GM20431 (cell line): Measurements from ENCODE around the gene TMEM198.

ENCODE experiments used
- in situ Hi-C: fragments of 300-500 bp; cut with MseI, MboI; formaldehyde crosslinking; loops from one replicate; pipeline ENCODE4 v1.15.0; 2020; ENCODE audit warnings: low sequenced_read_pairs; ENCODE audit not compliant: unreplicated experiment

TMEM198 gene

DNA sequence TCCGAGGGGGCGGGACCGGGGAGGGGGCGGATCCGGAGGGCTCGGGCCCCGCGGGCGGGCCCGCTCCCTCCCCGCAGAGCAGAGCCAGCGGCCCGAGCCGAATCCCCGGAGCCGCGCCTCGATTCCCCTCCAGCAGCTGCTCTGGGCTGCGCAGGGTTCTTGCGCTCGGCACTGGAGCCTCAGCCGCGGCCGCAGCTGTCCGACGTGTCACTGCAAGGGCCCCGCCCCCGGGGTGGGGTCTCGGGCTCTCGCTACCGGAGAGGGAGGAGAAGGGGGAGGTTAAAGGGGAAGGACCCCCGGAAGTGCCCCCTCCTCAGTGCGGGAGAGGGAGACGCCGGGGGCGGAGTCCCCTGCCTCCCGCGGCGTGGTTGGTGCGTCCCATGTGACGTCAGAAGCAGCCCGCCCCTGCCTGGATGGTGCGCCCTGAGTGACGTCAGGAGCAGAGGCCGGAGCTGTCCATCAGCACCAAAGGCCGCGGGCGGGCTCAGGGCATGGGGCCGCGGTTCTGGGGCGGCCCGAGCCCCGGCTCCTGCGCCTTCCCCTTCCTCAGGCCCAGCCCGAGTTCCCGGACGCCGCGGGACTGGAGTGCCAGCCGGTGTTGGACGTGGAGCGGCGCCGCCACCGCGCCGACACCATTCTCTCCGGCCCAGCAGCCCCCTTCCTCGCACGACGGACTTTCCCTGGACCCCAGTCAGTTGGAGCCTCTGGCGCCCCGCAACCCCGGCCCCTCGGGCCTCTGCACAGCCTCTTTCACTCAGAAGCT lies at the start of gene TMEM198, which contains the start of gene CHPF:
Gene TMEM198 (plus strand): TSS at position 433 of the 763 bp plus-strand sequence. CDS start 700 bp downstream, outside the sequence.
Gene CHPF (minus strand): TSS at position 214 of the 763 bp plus-strand sequence. CDS start 271 bp downstream, outside the sequence.
- in situ Hi-C loops = no loop called here

DNA sequence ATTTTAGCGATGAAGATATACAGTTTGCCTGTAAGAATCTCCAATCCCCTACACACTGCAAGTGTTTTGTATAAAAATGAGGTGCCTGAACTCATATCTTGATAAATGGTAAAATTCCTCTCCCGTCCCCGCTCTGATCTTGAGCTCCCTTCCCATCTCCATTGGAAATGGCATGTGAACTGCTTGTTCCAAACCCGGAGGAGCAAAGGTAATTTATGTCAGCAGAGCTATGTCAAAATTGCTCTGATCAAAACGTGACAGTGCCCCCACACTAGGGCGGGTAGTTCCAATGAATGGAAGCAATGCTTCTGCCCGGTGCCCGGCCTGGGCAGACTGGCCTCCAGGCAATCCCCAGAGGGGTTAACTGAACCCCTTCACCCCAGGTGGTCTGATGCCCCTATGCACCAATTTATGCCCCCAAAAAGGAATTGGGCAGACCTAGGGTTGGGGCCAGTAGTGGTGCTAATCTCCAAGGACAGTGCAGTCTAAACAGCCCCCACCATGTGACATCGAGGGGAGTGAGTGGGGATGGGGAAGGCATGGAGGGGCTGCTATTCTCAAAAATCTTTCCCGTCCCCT lies 48.8 kb upstream of the TMEM198 start:
- in situ Hi-C loops = no loop called here

GRCh38 chr2:219495531-219496122 lies 48.2 kb upstream of the TMEM198 start:
- in situ Hi-C loops = no loop called here

- in situ Hi-C loops = no loop called here
These were observed 47.5 kb upstream of the TMEM198 start for GRCh38 chr2:219496247-219496824.

DNA sequence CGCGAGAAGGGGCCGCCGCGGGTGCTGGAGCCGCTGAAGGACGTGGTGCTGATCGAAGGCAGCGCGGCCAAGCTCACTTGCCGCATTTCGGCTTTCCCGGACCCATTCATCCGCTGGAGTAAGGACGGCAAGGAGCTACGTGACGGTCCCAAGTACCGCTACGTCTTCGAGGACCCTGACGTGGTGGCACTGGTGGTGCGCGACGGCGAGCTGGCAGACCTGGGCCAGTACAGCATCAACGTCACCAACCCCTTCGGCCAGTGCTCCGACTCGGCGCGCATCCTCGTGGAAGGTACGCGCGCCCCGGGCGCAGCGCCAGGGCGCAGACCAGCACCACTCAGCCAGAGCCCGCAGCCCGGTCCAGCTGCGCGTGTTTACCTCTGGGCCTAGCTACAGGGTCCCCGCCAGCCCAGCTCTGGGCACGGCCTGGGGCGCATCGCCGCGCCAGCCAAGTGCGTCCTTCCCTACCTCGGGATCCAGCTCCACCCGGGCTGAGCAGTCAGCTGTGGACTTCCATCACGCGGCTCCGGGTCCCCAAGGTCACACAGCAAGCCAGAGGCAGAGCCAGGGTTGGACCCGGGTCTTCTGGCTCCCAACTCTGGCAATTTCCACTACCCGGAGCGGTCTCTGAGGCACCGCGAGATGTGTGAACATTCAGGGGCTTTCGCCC lies 46.9 kb upstream of the TMEM198 start:
- in situ Hi-C loops = no loop called here

DNA sequence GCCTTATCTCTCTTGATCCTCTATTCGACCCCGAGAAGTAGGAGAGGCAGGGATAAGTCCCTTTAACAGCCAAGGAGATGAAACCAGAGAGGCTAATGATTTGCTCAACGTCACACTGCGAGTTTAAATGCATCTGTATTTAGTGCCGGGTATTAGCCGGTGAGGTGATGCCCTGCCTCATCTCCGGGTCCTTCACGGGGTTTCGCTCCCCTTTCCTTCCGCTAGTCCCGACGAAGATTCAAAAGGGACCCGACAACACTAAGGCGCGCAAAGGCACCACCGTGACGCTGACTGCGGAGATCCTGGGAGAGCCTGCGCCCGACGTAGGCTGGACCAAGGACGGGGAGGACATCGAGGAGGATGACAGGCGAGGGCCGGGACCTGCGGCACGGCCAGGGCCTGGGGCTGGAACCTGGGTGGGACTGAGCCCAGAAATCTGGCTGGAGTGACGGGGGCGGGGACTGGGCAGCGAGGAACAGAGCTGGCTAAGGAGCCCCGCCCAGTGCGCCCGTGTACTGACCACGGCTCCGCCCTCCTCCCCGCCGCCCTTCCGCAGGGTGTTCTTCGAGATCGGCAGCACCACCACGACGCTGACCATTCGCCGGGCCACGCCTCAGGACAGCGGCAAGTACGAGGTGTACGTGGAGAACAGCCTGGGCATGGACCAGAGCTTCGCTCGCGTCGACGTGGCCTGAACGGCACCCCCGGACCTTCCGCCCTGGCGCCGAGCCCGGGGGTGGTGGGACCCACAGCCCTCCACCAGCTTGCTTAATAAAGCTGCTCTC lies 46.1 kb upstream of the TMEM198 start:
- in situ Hi-C loops = no loop called here

DNA sequence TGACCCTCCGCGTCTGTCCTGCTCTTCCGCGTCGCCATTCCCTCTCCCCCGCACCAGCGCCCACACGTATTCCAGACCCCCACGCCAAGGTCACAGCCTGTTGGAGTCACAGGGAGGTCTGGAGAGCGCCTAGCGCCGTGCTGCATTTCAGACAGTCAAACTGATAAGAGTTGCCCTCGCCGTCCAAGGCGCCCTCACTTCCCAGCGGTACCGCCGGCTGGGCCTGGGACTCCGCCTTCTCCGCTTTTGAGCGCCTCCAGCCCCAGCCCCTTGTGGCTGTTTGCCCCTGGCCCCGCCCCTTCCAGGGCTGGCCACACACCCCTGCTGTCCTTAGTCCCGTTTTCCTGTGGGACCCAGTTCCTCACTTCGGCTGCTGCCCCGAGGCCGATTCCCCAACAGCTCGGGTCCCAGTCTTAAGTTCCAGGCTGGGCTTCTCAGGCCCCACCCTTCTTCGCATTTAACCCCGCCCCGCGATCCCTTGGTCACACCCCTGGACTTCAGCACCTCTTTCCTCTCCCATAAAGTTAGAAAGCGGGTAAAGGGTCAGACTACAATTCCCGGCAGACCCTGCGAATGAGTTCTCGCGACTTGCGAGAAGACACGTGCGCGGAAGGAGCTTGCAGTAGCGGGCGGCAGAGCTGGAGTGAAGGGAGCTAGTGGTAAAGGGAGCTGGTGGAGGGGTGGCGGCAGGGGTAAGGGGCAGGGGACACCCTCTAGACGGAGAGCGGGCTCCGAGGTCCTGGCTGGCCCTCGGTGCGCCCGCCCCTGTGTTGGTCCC lies 45.4 kb upstream of the TMEM198 start, which contains the start of gene GMPPA:
Gene GMPPA (plus strand): TSS at position 612 of the 778 bp plus-strand sequence. CDS start 1,085 bp downstream, outside the sequence.
- in situ Hi-C loops = no loop called here

- in situ Hi-C loops = no loop called here
These were observed 44.8 kb upstream of the TMEM198 start for GRCh38 chr2:219499058-219499307.

DNA sequence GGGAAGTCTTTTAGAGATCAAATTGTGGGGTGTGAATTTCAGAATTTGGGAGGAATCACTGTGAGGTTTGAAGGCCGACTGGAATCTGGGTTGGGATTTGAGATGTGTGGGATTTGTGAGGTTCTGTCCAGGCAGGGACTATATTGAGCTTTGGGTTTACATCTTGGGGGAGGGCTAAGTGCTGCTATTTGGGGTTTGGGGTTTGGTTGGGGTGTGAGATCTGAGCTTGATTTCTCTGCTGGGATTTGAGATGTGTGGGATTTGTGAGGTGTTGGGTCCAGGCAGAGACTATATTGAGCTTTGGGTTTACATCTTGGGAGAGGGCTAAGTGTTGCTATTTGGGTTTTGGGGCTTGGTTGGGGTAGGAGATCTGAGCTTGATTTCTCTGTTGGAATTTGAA lies 44.3 kb upstream of the TMEM198 start:
- in situ Hi-C loops = no loop called here

- in situ Hi-C loops = no loop called here
These were observed 43.7 kb upstream of the TMEM198 start for GRCh38 chr2:219500135-219500534.

GRCh38 chr2:219501849-219502248 lies 42.0 kb upstream of the TMEM198 start:
- in situ Hi-C loops = no loop called here

DNA sequence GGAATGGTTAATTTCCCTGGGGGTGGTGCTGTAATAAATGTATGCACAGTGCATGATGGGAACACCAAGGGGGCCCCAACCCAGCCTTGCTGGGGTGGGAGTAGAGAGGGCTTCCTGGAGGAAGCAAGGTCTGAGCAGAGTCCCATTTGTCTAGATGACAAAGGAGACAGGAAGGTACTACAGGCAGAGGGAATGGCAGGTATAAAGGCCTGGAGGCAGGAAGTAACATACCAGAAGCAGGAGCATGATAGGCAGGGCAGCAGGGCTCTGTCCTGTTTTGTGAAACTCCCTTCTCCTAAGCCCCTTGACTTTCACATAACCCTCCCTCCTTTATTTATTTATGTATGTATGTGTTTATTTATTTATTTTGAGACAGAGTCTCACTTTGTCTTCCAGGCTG lies 41.2 kb upstream of the TMEM198 start:
- in situ Hi-C loops = no loop called here

GRCh38 chr2:219505585-219505984 lies 38.2 kb upstream of the TMEM198 start:
- in situ Hi-C loops = no loop called here

GRCh38 chr2:219506153-219506801 lies 37.6 kb upstream of the TMEM198 start:
- in situ Hi-C loops = no loop called here

DNA sequence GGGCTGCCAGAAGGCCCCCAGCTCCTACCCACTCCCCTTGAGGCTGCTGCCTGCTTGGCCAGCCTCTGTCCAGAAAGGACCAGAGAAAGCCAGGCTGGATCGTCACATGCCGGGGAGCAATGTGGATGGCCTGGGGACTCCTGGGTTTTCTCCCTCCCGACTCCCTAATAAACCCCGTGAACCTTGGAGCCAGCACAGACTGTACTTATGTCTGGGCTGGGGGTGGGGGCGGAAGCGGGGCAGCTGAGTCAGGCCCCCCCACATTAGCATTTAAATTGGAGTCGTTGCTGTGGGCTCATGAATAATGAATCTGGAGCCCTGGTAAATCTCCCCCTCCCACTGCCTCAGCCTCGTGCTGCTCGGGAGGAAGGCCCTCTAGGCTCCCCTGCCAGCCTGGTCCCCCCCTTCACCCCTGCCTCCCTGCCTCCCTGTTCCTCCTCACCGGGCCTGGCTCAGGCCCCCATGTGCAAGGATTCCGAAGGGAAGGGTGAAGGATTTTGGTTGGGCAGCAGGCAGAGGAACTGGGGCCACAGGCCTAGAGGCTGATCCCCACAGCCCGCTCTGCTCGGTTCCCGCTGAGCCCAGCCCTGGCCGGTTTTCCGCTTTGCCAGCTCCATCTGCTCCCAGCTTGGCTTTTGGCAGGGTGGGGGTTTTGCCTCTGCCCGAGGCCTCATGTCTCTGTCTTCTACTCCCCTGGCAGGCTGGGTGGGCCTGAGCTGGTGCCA lies 36.9 kb upstream of the TMEM198 start:
- in situ Hi-C loops = no loop called here

DNA sequence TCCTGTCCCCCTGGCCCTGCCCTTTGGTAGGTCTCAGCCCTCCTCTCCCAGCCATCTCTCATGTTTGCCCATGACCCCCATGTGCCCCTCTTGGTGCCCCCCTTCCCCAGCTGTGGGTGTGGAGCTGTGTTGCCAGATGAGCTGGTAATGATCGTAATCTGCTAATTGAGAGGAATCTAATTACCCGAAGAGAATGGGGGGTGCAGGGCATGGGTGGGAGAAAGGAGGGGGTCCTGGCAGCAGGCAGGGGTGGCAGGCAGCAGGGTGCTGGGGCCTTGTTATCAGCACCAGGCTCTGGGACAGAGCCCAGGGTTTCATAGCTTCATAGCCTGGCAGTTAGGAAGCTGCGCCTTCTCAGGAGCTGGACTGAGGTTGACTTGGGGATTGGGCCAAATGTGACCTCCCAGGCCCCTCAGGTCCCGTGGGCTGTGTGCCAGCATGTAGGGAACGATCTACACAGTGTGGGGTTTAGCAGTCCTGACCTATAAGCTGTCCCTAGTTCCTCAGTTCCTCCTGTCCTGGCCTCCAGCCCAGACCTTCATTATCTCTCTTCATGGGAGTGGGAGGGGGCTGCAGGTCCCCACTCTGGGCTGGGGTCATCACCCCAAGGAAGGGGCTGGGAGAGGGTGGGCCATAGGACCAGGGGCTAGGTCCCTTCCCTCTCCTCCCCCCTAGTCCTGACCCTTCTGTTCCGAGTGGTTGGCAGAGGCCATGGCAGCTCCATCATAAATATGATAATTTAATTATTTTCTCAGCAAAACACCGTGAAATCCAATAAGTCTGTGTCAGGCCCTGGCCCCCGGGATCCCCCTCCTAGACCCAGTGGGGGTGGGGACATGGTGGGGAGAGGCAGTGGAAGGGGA lies 36.0 kb upstream of the TMEM198 start:
- in situ Hi-C loops = no loop called here

DNA sequence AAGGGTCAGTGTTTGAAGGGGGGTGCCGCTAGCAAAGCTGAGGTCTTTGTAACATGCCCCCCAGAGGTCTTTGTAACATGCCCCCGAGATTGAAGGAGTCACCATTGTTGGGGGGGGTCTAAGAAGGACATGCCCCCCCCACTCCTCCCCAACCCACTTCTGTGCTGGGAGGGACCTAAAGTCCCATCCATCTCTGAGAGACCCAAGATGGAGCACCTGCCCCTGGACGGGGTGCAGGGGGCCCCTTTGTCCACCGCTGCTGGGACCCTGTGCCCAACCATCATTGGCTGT lies 35.4 kb upstream of the TMEM198 start:
- in situ Hi-C loops = no loop called here
